K562 (cell line): ENCODE results near the gene SPHK2. TPM values are rescaled to one million over a fixed set of nuclear protein-coding genes. Genes with fewer than 3 reads are reported as not detected.

ENCODE experiments used
- BACH1 ChIP-seq: fragments of 200-800 bp; sonication (Bioruptor generic); IDR thresholded peaks from 2 replicates; pipeline ENCODE4 v1.6.1; 2016; ENCODE audit warnings: missing genetic modification characterization, missing compliant biosample characterization
- CREB3L1 ChIP-seq: fragments of 450-650 bp; IDR thresholded peaks from 2 replicates; pipeline ENCODE4 v1.6.1; 2014; ENCODE audit warnings: low read depth, mild to moderate bottlenecking, moderate library complexity, borderline replicate concordance
- DLX4 ChIP-seq: fragments of 250-450 bp; sonication (Bioruptor Pico); IDR thresholded peaks from 2 replicates; pipeline ENCODE4 v1.6.1; 2021; ENCODE audit warnings: mild to moderate bottlenecking
- FOSL1 ChIP-seq: fragments of 200-800 bp; sonication (Bioruptor generic); conservative IDR thresholded peaks from 2 replicates; pipeline ENCODE4 v1.6.1; 2016; ENCODE audit warnings: missing genetic modification characterization, missing compliant biosample characterization
- HNRNPH1 ChIP-seq: fragments of 200-400 bp; formaldehyde crosslinking; optimal IDR thresholded peaks from 2 replicates; pipeline ENCODE3; 2017; ENCODE audit warnings: low read depth, mild to moderate bottlenecking, low read length, moderate library complexity
- JUND ChIP-seq, 2 experiments: IDR thresholded peaks; 2 replicates in 1 of 2; 3 replicates in 1 of 2; pipeline ENCODE4 v1.6.1; 2011; ENCODE audit warnings: borderline replicate concordance in 2 of 2, low read depth in 2 of 2, low read length in 2 of 2, improper control_type of control experiment in 1 of 2, missing biosample characterization in 1 of 2, missing genetic modification characterization in 1 of 2, missing genetic modification reagents in 1 of 2
- NR0B1 ChIP-seq: fragments of 450-650 bp; IDR thresholded peaks from one replicate; pipeline ENCODE4 v1.6.1; 2018; ENCODE audit warnings: mild to moderate bottlenecking, moderate library complexity; ENCODE audit not compliant: partially characterized antibody
- NR2F6 ChIP-seq: fragments of 450-650 bp; formaldehyde crosslinking; IDR thresholded peaks from 2 replicates; pipeline ENCODE4 v1.4.0; 2020; ENCODE audit warnings: mild to moderate bottlenecking
- SUPT5H ChIP-seq: fragments of 450-650 bp; IDR thresholded peaks from 2 replicates; pipeline ENCODE4 v1.6.1; 2016
- ZFX ChIP-seq: sonication (generic); formaldehyde crosslinking; IDR thresholded peaks from 2 replicates; pipeline ENCODE4 v1.8.0; 2022; ENCODE audit warnings: mild to moderate bottlenecking, missing genetic modification reagents, moderate library complexity
- ZNF133 ChIP-seq: fragments of 250-450 bp; sonication (Bioruptor Pico); IDR thresholded peaks from 2 replicates; pipeline ENCODE4 v1.4.0; 2020; ENCODE audit warnings: mild to moderate bottlenecking
- ZNF639 ChIP-seq, 2 experiments: fragments of 200-800 bp in 1 of 2; sonication (Bioruptor generic) in 1 of 2; sonication (generic) in 1 of 2; formaldehyde crosslinking in 1 of 2; IDR thresholded peaks in 1 of 2; conservative IDR thresholded peaks in 1 of 2; 2 replicates each; pipeline versions ENCODE4 v1.5.0 to v1.6.1; 2016 to 2020; ENCODE audit warnings: missing compliant biosample characterization in 1 of 2, missing genetic modification characterization in 1 of 2, missing genetic modification reagents in 1 of 2
- ZNF707 ChIP-seq: fragments of 250-450 bp; sonication (Bioruptor Pico); conservative IDR thresholded peaks from 2 replicates; pipeline ENCODE4 v1.8.0; 2022; ENCODE audit warnings: inconsistent platforms, mild to moderate bottlenecking, moderate library complexity
- polyA plus RNA-seq, 8 experiments: library from polyadenylated mRNA; depleted of rRNA in 4 of 8; stranded (reverse) in 5 of 8; unstranded in 3 of 8; fragments of >200 nt; fragmentation: Nextera tagmentation in 2 of 8; fragmentation: Illumina TruSeq in 1 of 8; extraction: Ambion mirVana in 2 of 8; extraction: Trizol in 1 of 8; gene quantifications; 2 replicates each; pipeline versions ENCODE4 v1.2.1 to v1.2.3, GENCODE V29; 2011 to 2014; ENCODE audit warnings: inconsistent platforms in 1 of 8, missing spikeins in 1 of 8
- total RNA-seq, 7 experiments: library from RNA; depleted of rRNA in 6 of 7; stranded (reverse); fragments of >200 nt in 6 of 7; fragmentation: Illumina TruSeq in 2 of 7; extraction: Trizol in 2 of 7; gene quantifications; 2 replicates each; pipeline versions ENCODE4 v1.2.1 to v1.2.3, GENCODE V29; 2011 to 2021; ENCODE audit warnings: low replicate concordance in 1 of 7
- TF ChIP-seq, protein P1 (sequence below): fragments of 450-650 bp; IDR thresholded peaks from 2 replicates; pipeline ENCODE4 v1.6.1; 2018; ENCODE audit warnings: mild to moderate bottlenecking, low read depth; ENCODE audit not compliant: partially characterized antibody
- TF ChIP-seq, protein P2 (sequence below): fragments of 450-650 bp; IDR thresholded peaks from 2 replicates; pipeline ENCODE4 v1.6.1; 2016; ENCODE audit warnings: borderline replicate concordance

SPHK2 gene
- total and polyA plus RNA-seq, 9 of the 15 experiments (the other 6 are each of a cell fraction or from before 2014, with no cell fraction given): 0.10 to 15.2 (median 2.9) TPM

DNA sequence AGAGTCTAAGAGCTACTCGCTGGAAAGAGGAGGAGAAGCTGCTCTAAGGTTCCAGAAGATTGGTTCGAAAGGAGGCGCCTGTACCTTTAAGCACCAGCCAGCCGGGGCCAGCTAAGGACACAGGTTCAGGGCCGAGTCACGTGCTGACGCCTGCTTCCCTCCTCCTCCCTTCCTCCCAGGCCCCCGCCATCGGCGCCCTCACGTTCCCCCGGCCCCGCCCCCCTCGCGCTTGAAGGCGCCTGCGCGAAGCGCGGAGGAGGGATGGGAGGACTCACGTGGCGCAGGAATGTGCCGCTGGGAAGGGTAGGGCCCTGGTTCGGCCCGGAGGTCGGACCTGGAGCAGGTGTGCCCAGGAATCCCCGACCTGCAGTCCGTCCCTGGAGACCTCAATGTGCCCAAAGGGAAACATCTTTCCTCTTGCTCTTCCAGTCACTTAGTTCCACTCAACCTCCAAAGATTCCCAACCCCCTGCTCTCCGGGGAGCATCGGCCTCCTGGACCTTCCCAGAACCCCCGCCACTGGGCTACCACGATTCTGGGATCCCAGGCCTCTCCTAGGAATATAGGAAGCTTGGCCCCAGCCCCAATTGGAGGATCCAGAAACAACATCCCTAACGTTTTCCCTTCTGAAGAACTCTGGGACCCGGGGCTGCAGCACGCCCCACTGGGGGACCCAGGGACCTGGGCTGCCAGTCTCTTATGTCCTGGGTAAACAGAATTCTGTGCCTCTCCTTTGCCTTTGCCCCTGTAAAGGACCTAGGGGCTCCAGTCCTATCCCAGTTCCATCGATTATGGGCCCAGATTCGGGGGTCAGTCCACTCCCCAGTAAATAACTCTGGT lies 15.3 kb downstream of the SPHK2 start (continued):
- TF ChIP-seq ZFX (CRISPR knock-in tag): peak; percentile 51
- TF ChIP-seq ZNF707 (CRISPR knock-in tag): no peak
- TF ChIP-seq ZNF133 (CRISPR knock-in tag): no peak
- TF ChIP-seq, protein P1, sequence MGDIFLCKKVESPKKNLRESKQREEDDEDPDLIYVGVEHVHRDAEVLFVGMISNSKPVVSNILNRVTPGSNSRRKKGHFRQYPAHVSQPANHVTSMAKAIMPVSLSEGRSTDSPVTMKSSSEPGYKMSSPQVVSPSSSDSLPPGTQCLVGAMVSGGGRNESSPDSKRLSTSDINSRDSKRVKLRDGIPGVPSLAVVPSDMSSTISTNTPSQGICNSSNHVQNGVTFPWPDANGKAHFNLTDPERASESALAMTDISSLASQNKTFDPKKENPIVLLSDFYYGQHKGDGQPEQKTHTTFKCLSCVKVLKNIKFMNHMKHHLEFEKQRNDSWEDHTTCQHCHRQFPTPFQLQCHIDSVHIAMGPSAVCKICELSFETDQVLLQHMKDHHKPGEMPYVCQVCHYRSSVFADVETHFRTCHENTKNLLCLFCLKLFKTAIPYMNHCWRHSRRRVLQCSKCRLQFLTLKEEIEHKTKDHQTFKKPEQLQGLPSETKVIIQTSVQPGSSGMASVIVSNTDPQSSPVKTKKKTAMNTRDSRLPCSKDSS: no peak
- TF ChIP-seq CREB3L1: no peak
- TF ChIP-seq HNRNPH1: no peak
- no peak for TF ChIP-seq NR0B1
- TF ChIP-seq, protein P2, sequence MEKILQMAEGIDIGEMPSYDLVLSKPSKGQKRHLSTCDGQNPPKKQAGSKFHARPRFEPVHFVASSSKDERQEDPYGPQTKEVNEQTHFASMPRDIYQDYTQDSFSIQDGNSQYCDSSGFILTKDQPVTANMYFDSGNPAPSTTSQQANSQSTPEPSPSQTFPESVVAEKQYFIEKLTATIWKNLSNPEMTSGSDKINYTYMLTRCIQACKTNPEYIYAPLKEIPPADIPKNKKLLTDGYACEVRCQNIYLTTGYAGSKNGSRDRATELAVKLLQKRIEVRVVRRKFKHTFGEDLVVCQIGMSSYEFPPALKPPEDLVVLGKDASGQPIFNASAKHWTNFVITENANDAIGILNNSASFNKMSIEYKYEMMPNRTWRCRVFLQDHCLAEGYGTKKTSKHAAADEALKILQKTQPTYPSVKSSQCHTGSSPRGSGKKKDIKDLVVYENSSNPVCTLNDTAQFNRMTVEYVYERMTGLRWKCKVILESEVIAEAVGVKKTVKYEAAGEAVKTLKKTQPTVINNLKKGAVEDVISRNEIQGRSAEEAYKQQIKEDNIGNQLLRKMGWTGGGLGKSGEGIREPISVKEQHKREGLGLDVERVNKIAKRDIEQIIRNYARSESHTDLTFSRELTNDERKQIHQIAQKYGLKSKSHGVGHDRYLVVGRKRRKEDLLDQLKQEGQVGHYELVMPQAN: 0 out of 2 replicates have a peak, but pooled peaks have one; percentile 54
- TF ChIP-seq NR2F6 (CRISPR knock-in tag): 0 out of 2 replicates have a peak, but pooled peaks have one; percentile 26
- TF ChIP-seq SUPT5H: peak; percentile 71
- TF ChIP-seq BACH1 (tag): no peak
- TF ChIP-seq FOSL1: 0 out of 2 replicates have a peak, but pooled peaks have one; percentile 21
- TF ChIP-seq DLX4: no peak
- TF ChIP-seq ZNF639 (CRISPR knock-in tag; conservative IDR thresholded peaks at IDR 0.05 in 1 of 2, IDR thresholded peaks at IDR 0.05 in 1 of 2): no peak; a peak in 1 of 4 replicates
- peak; percentile 50; the same call in 1 of the 2 replicates for TF ChIP-seq JUND (IDR thresholded peaks at IDR 0.05; ENCODE audit: borderline replicate concordance, low read depth, low read length)
- TF ChIP-seq JUND (tag; IDR thresholded peaks at IDR 0.05; ENCODE audit: borderline replicate concordance, low read depth, low read length): peak; percentile 33; the same call in 1 of the 3 replicates
